ENCODE data around the gene CDH13. TPM values are rescaled to one million over a fixed set of nuclear protein-coding genes. Genes with fewer than 3 reads are reported as not detected.

CDH13 gene
- total and polyA plus RNA-seq, 2 experiments from 2014 or later = 1.2 to 1.5 TPM

- 74% methylated on average over 9 of the region's 9 CpGs for WGBS (ENCODE audit: low lambda C conversion rate, missing lambda C conversion rate)
- H4K20me1 ChIP-seq (ENCODE audit: insufficient read depth, poor library complexity, severe bottlenecking) = no peaks in the 10 kb centered on the region
- H2AFZ ChIP-seq = no peak overlapping the region
- H3K9me2 ChIP-seq (replicated peaks; ENCODE audit: insufficient read depth) = no peaks in the 10 kb centered on the region
- H3K4me1 ChIP-seq (ENCODE audit: insufficient read depth) = no peaks in the 10 kb centered on the region
- H3K27ac ChIP-seq = no peak overlapping the region
- H3K36me3 ChIP-seq (replicated peaks; ENCODE audit: insufficient read depth, low read depth) = no peaks in the 10 kb centered on the region
- H3K9me3 ChIP-seq (ENCODE audit: low read depth) = no peaks in the 10 kb centered on the region
- no peak overlapping the region for H3K4me2 ChIP-seq
- H3K79me2 ChIP-seq = no peaks in the 10 kb centered on the region
- H3K27me3 ChIP-seq = no peaks in the 10 kb centered on the region
- no peak for DNase-seq (ENCODE audit: low spot score)
- TF ChIP-seq EZH2phosphoT487 (IDR thresholded peaks at IDR 0.05; ENCODE audit: low read depth, severe bottlenecking, unreplicated experiment) (no peak), EZH2 (IDR thresholded peaks at IDR 0.05; ENCODE audit: borderline replicate concordance) (no peak)
- TF ChIP-seq, protein P1, sequence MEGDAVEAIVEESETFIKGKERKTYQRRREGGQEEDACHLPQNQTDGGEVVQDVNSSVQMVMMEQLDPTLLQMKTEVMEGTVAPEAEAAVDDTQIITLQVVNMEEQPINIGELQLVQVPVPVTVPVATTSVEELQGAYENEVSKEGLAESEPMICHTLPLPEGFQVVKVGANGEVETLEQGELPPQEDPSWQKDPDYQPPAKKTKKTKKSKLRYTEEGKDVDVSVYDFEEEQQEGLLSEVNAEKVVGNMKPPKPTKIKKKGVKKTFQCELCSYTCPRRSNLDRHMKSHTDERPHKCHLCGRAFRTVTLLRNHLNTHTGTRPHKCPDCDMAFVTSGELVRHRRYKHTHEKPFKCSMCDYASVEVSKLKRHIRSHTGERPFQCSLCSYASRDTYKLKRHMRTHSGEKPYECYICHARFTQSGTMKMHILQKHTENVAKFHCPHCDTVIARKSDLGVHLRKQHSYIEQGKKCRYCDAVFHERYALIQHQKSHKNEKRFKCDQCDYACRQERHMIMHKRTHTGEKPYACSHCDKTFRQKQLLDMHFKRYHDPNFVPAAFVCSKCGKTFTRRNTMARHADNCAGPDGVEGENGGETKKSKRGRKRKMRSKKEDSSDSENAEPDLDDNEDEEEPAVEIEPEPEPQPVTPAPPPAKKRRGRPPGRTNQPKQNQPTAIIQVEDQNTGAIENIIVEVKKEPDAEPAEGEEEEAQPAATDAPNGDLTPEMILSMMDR (IDR thresholded peaks at IDR 0.05; ENCODE audit: poor library complexity) = no peak
- no peak overlapping the region for H3K4me3 ChIP-seq
Measured at GRCh38 chr16:82915139-82915824, 288.5 kb downstream of the CDH13 start.

GRCh38 chr16:82917886-82918595 lies 291.3 kb downstream of the CDH13 start:
- Histone ChIP-seq H2AFZ (no peak overlapping the region), H3K27me3 (no peaks in the 10 kb centered on the region), H3K36me3 (replicated peaks; ENCODE audit: insufficient read depth, low read depth) (no peaks in the 10 kb centered on the region), H3K9me2 (replicated peaks; ENCODE audit: insufficient read depth) (no peaks in the 10 kb centered on the region), H3K9me3 (ENCODE audit: low read depth) (no peaks in the 10 kb centered on the region), H3K27ac (no peak overlapping the region), H3K4me1 (ENCODE audit: insufficient read depth) (no peaks in the 10 kb centered on the region), H4K20me1 (ENCODE audit: insufficient read depth, poor library complexity, severe bottlenecking) (no peaks in the 10 kb centered on the region), H3K4me3 (no peak overlapping the region), H3K4me2 (no peak overlapping the region), H3K79me2 (no peaks in the 10 kb centered on the region)
- DNase-seq (ENCODE audit: low spot score) = no peak
- WGBS (ENCODE audit: low lambda C conversion rate, missing lambda C conversion rate) = 88% methylated on average over 5 of the region's 5 CpGs
- TF ChIP-seq EZH2 (IDR thresholded peaks at IDR 0.05; ENCODE audit: borderline replicate concordance) (no peak), EZH2phosphoT487 (IDR thresholded peaks at IDR 0.05; ENCODE audit: low read depth, severe bottlenecking, unreplicated experiment) (no peak)
- TF ChIP-seq, protein P1 (IDR thresholded peaks at IDR 0.05; ENCODE audit: poor library complexity) = no peak

- no peaks in the 10 kb centered on the region for H3K27me3 ChIP-seq
- 56% methylated on average over 10 of the region's 10 CpGs for WGBS (ENCODE audit: low lambda C conversion rate, missing lambda C conversion rate)
- no peak overlapping the region for H3K4me2 ChIP-seq
- TF ChIP-seq EZH2phosphoT487 (IDR thresholded peaks at IDR 0.05; ENCODE audit: low read depth, severe bottlenecking, unreplicated experiment) = no peak
- TF ChIP-seq, protein P1 (IDR thresholded peaks at IDR 0.05; ENCODE audit: poor library complexity) = no peak
- TF ChIP-seq EZH2 (IDR thresholded peaks at IDR 0.05; ENCODE audit: borderline replicate concordance) = no peak
- H3K4me3 ChIP-seq = no peak overlapping the region
- H3K79me2 ChIP-seq = no peaks in the 10 kb centered on the region
- H3K9me3 ChIP-seq (ENCODE audit: low read depth) = no peaks in the 10 kb centered on the region
- no peak for DNase-seq (ENCODE audit: low spot score)
- no peak overlapping the region for H3K27ac ChIP-seq
- H3K9me2 ChIP-seq (replicated peaks; ENCODE audit: insufficient read depth) = no peaks in the 10 kb centered on the region
- H4K20me1 ChIP-seq (ENCODE audit: insufficient read depth, poor library complexity, severe bottlenecking) = no peaks in the 10 kb centered on the region
- H3K36me3 ChIP-seq (replicated peaks; ENCODE audit: insufficient read depth, low read depth) = no peaks in the 10 kb centered on the region
- no peak overlapping the region for H2AFZ ChIP-seq
- H3K4me1 ChIP-seq (ENCODE audit: insufficient read depth) = no peaks in the 10 kb centered on the region
Measured at GRCh38 chr16:82924075-82924854, 297.5 kb downstream of the CDH13 start.

All from hepatocyte (in vitro differentiated cells).